Loucy (cell line): ENCODE results near the gene CD302.

Source experiments
- H2AFZ ChIP-seq: fragments of 200-600 bp; sonication (generic); 2 replicates; pipeline ENCODE4 v1.6.0; 2016; ENCODE audit warnings: antibody characterized with exemption, mild to moderate bottlenecking, low read length, moderate library complexity
- H3F3A ChIP-seq: fragments of 200-600 bp; 2 replicates; pipeline ENCODE4 v1.6.0; 2016; ENCODE audit warnings: antibody characterized with exemption, low read depth, mild to moderate bottlenecking
- H3K27me3 ChIP-seq: fragments of 200-600 bp; sonication (generic); 2 replicates; pipeline ENCODE4 v1.6.1; 2014; ENCODE audit warnings: low read length, mild to moderate bottlenecking; ENCODE audit not compliant: insufficient read depth, poor library complexity, severe bottlenecking
- H3K36me3 ChIP-seq: fragments of 200-600 bp; sonication (generic); 2 replicates; pipeline ENCODE4 v1.6.1; 2016; ENCODE audit warnings: low read length; ENCODE audit not compliant: insufficient read depth
- H3K4me1 ChIP-seq: fragments of 200-600 bp; sonication (generic); 2 replicates; pipeline ENCODE4 v1.5.1; 2014; ENCODE audit warnings: low read length, mild to moderate bottlenecking; ENCODE audit not compliant: insufficient read depth, poor library complexity, severe bottlenecking
- H3K4me2 ChIP-seq: fragments of 200-600 bp; sonication (generic); 2 replicates; pipeline ENCODE4 v1.6.0; 2014; ENCODE audit warnings: antibody characterized with exemption, low read length, low read depth, mild to moderate bottlenecking; ENCODE audit not compliant: poor library complexity, severe bottlenecking
- H3K4me3 ChIP-seq: fragments of 200-600 bp; sonication (generic); 2 replicates; pipeline ENCODE4 v1.5.1; 2014; ENCODE audit warnings: low read length, mild to moderate bottlenecking, mixed read lengths; ENCODE audit not compliant: poor library complexity, severe bottlenecking
- H3K79me2 ChIP-seq: fragments of 200-600 bp; sonication (generic); 2 replicates; pipeline ENCODE4 v1.6.1; 2014; ENCODE audit warnings: low read length; ENCODE audit not compliant: insufficient read depth
- H3K9ac ChIP-seq: fragments of 200-600 bp; sonication (generic); 2 replicates; pipeline ENCODE4 v1.6.0; 2014; ENCODE audit warnings: mild to moderate bottlenecking, low read depth, low read length, moderate library complexity; ENCODE audit not compliant: poor library complexity, severe bottlenecking
- H3K9me2 ChIP-seq: fragments of 200-600 bp; sonication (generic); replicated peaks from 2 replicates; pipeline ENCODE4 v1.6.1; 2016; ENCODE audit warnings: low read depth, low read length, mixed read lengths
- H3K9me3 ChIP-seq: fragments of 200-600 bp; sonication (generic); 2 replicates; pipeline ENCODE4 v1.6.1; 2014; ENCODE audit warnings: mild to moderate bottlenecking, antibody characterized with exemption, low read length, low read depth; ENCODE audit not compliant: insufficient read depth
- H4K20me1 ChIP-seq: fragments of 200-600 bp; sonication (generic); 2 replicates; pipeline ENCODE4 v1.6.0; 2014; ENCODE audit warnings: antibody characterized with exemption, low read length, mild to moderate bottlenecking; ENCODE audit not compliant: insufficient read depth, poor library complexity, severe bottlenecking
- EZH2phosphoT487 ChIP-seq: fragments of 200-600 bp; IDR thresholded peaks from 2 replicates; pipeline ENCODE4 v1.6.1; 2018; ENCODE audit warnings: antibody characterized with exemption, mild to moderate bottlenecking, moderate library complexity, borderline replicate concordance
- TF ChIP-seq, protein P1 (sequence below): fragments of 200-600 bp; sonication (generic); conservative IDR thresholded peaks from 2 replicates; pipeline ENCODE4 v1.5.1; 2014; ENCODE audit warnings: mild to moderate bottlenecking, antibody characterized with exemption, low read length

The CD302 gene

DNA sequence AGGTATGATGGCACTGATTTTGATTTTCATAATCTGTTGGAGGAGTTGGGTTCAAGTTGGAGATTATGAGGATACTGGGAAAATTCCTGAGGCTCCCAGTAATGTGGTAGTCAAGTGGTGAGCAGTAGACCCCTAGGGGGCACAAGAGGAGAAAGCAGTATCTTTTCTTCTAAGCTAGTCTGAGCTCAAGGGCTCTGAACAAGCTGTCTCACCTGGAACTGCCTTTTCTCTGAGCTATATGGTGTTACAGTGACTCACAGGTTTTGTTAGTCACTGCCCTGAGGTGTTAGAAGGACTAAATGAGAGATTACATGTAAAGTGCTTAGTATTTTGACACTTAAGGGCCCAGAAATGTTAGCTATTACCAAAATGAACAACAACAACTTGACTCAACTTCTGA is 42.2 kb downstream of the CD302 start:
- peaks cover 58% of the 10 kb centered on the region for H3K79me2 ChIP-seq
- no peaks in the 10 kb centered on the region for H3F3A ChIP-seq
- no peak for TF ChIP-seq EZH2phosphoT487
- TF ChIP-seq, protein P1, sequence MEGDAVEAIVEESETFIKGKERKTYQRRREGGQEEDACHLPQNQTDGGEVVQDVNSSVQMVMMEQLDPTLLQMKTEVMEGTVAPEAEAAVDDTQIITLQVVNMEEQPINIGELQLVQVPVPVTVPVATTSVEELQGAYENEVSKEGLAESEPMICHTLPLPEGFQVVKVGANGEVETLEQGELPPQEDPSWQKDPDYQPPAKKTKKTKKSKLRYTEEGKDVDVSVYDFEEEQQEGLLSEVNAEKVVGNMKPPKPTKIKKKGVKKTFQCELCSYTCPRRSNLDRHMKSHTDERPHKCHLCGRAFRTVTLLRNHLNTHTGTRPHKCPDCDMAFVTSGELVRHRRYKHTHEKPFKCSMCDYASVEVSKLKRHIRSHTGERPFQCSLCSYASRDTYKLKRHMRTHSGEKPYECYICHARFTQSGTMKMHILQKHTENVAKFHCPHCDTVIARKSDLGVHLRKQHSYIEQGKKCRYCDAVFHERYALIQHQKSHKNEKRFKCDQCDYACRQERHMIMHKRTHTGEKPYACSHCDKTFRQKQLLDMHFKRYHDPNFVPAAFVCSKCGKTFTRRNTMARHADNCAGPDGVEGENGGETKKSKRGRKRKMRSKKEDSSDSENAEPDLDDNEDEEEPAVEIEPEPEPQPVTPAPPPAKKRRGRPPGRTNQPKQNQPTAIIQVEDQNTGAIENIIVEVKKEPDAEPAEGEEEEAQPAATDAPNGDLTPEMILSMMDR: peak; percentile 70
- H3K9me3 ChIP-seq: no peaks in the 10 kb centered on the region
- H4K20me1 ChIP-seq: peaks cover 60% of the 10 kb centered on the region
- H3K27me3 ChIP-seq: no peaks in the 10 kb centered on the region
- H3K4me2 ChIP-seq: no peak overlapping the region
- H2AFZ ChIP-seq: no peak overlapping the region
- H3K36me3 ChIP-seq: peaks cover 95% of the 10 kb centered on the region
- no peak overlapping the region for H3K9ac ChIP-seq
- H3K9me2 ChIP-seq: no peaks in the 10 kb centered on the region
- H3K4me3 ChIP-seq: no peak overlapping the region
- no peaks in the 10 kb centered on the region for H3K4me1 ChIP-seq

DNA sequence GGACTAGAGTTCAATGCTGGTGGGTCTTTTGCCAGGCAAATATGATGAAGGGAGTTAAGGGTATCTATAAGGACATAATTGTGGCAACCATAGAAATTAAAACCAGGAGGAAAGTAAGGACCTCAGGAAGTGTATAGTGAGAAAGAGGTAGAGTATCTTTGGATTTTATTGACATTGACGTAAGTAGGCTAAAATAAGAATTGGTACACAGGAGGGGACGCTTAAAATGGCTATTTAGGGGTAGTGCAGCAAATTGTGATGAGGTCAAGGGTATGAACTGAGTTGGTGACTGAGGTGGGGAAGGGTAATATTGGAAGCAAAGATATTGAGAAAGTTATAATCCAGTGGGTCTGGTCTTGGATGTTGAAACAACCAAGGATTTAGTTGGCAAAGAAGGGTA is 43.0 kb downstream of the CD302 start:
- H2AFZ ChIP-seq: no peak overlapping the region
- H3K4me3 ChIP-seq: no peak overlapping the region
- no peak overlapping the region for H3K9ac ChIP-seq
- H3K27me3 ChIP-seq: no peaks in the 10 kb centered on the region
- H3K4me2 ChIP-seq: no peak overlapping the region
- no peaks in the 10 kb centered on the region for H3K9me2 ChIP-seq
- H3K36me3 ChIP-seq: peaks cover 90% of the 10 kb centered on the region
- peaks cover 60% of the 10 kb centered on the region for H3K79me2 ChIP-seq
- H3F3A ChIP-seq: no peaks in the 10 kb centered on the region
- H3K4me1 ChIP-seq: no peaks in the 10 kb centered on the region
- H4K20me1 ChIP-seq: peaks cover 64% of the 10 kb centered on the region
- no peak for TF ChIP-seq EZH2phosphoT487
- TF ChIP-seq, protein P1: no peak
- no peaks in the 10 kb centered on the region for H3K9me3 ChIP-seq

DNA sequence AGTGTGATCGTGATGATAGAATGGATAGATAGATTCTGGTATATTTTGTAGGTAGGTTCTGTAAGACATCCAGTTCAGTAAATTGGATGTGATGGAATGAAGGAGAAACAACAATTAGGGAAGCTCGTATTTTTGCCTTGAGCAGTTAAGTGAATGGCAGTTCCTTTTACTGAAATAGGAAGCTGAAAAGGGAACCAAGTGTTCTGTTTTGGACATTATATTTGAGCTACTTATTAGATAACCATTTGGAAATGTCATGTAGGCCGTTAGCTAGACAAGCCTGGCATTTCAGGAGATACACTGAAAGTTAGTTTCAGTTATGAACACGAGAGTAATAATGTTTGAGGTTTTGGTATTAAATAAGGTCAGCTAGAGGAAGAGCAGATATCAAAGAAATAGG is 44.2 kb downstream of the CD302 start:
- no peaks in the 10 kb centered on the region for H3K9me3 ChIP-seq
- H3K79me2 ChIP-seq: peaks cover 67% of the 10 kb centered on the region
- no peaks in the 10 kb centered on the region for H3K27me3 ChIP-seq
- no peak overlapping the region for H3K9ac ChIP-seq
- peaks cover 64% of the 10 kb centered on the region for H4K20me1 ChIP-seq
- no peak overlapping the region for H3K4me2 ChIP-seq
- no peaks in the 10 kb centered on the region for H3F3A ChIP-seq
- H3K9me2 ChIP-seq: no peaks in the 10 kb centered on the region
- H3K4me3 ChIP-seq: no peak overlapping the region
- H3K36me3 ChIP-seq: peaks cover 88% of the 10 kb centered on the region
- H3K4me1 ChIP-seq: no peaks in the 10 kb centered on the region
- no peak overlapping the region for H2AFZ ChIP-seq
- TF ChIP-seq, protein P1: no peak
- TF ChIP-seq EZH2phosphoT487: no peak
